ENCODE data around the gene VAT1.

The VAT1 gene

GRCh38 chr17:43043307-43043706 is 21.1 kb upstream of the VAT1 start:
- Histone ChIP-seq H3K4me1 (ENCODE audit: control insufficient read depth, insufficient read depth, low read length, unreplicated experiment) (no peaks in the 10 kb centered on the region), H3K36me3 (ENCODE audit: insufficient read depth, low read length) (peaks cover 7% of the 10 kb centered on the region; the same call in 1 of the 2 replicates), H3K4me3 (ENCODE audit: low read depth, low read length) (no peak overlapping the region), H3K27ac (ENCODE audit: low read depth, low read length) (no peak overlapping the region), H3K27me3 (ENCODE audit: insufficient read depth, low read length) (no peaks in the 10 kb centered on the region), H2AFZ (ENCODE audit: low read length, unreplicated experiment) (no peak overlapping the region), H3K79me2 (ENCODE audit: control insufficient read depth, insufficient read depth, low read length, unreplicated experiment) (no peaks in the 10 kb centered on the region)

- no peak overlapping the region for H3K4me3 ChIP-seq (ENCODE audit: low read depth, low read length)
- H3K4me1 ChIP-seq (ENCODE audit: control insufficient read depth, insufficient read depth, low read length, unreplicated experiment): no peaks in the 10 kb centered on the region
- peaks cover 7% of the 10 kb centered on the region; the same call in 1 of the 2 replicates for H3K36me3 ChIP-seq (ENCODE audit: insufficient read depth, low read length)
- no peaks in the 10 kb centered on the region for H3K27me3 ChIP-seq (ENCODE audit: insufficient read depth, low read length)
- H3K79me2 ChIP-seq (ENCODE audit: control insufficient read depth, insufficient read depth, low read length, unreplicated experiment): no peaks in the 10 kb centered on the region
- no peak overlapping the region for H2AFZ ChIP-seq (ENCODE audit: low read length, unreplicated experiment)
- no peak overlapping the region for H3K27ac ChIP-seq (ENCODE audit: low read depth, low read length)
These were observed 19.9 kb upstream of the VAT1 start for GRCh38 chr17:43042025-43042628.

- H3K36me3 ChIP-seq (ENCODE audit: insufficient read depth, low read length): peaks cover 7% of the 10 kb centered on the region; the same call in 1 of the 2 replicates
- no peak overlapping the region for H3K27ac ChIP-seq (ENCODE audit: low read depth, low read length)
- H2AFZ ChIP-seq (ENCODE audit: low read length, unreplicated experiment): no peak overlapping the region
- H3K79me2 ChIP-seq (ENCODE audit: control insufficient read depth, insufficient read depth, low read length, unreplicated experiment): no peaks in the 10 kb centered on the region
- H3K4me1 ChIP-seq (ENCODE audit: control insufficient read depth, insufficient read depth, low read length, unreplicated experiment): no peaks in the 10 kb centered on the region
- no peak overlapping the region for H3K4me3 ChIP-seq (ENCODE audit: low read depth, low read length)
- no peaks in the 10 kb centered on the region for H3K27me3 ChIP-seq (ENCODE audit: insufficient read depth, low read length)
These were observed 18.5 kb upstream of the VAT1 start for GRCh38 chr17:43040655-43041054.

GRCh38 chr17:43039646-43040045 is 17.5 kb upstream of the VAT1 start:
- Histone ChIP-seq H3K27ac (ENCODE audit: low read depth, low read length) (no peak overlapping the region), H3K79me2 (ENCODE audit: control insufficient read depth, insufficient read depth, low read length, unreplicated experiment) (no peaks in the 10 kb centered on the region), H3K27me3 (ENCODE audit: insufficient read depth, low read length) (no peaks in the 10 kb centered on the region), H3K4me1 (ENCODE audit: control insufficient read depth, insufficient read depth, low read length, unreplicated experiment) (no peaks in the 10 kb centered on the region), H3K4me3 (ENCODE audit: low read depth, low read length) (no peak overlapping the region), H2AFZ (ENCODE audit: low read length, unreplicated experiment) (no peak overlapping the region), H3K36me3 (ENCODE audit: insufficient read depth, low read length) (peaks cover 7% of the 10 kb centered on the region; the same call in 1 of the 2 replicates)

GRCh38 chr17:43034894-43035293 is 12.7 kb upstream of the VAT1 start:
- H3K27me3 ChIP-seq (ENCODE audit: insufficient read depth, low read length): no peaks in the 10 kb centered on the region
- H3K4me3 ChIP-seq (ENCODE audit: low read depth, low read length): no peak overlapping the region
- H2AFZ ChIP-seq (ENCODE audit: low read length, unreplicated experiment): no peak overlapping the region
- H3K4me1 ChIP-seq (ENCODE audit: control insufficient read depth, insufficient read depth, low read length, unreplicated experiment): no peaks in the 10 kb centered on the region
- H3K36me3 ChIP-seq (ENCODE audit: insufficient read depth, low read length): no peaks in the 10 kb centered on the region
- no peak overlapping the region for H3K27ac ChIP-seq (ENCODE audit: low read depth, low read length)
- no peaks in the 10 kb centered on the region for H3K79me2 ChIP-seq (ENCODE audit: control insufficient read depth, insufficient read depth, low read length, unreplicated experiment)

- Histone ChIP-seq H3K79me2 (ENCODE audit: control insufficient read depth, insufficient read depth, low read length, unreplicated experiment) (no peaks in the 10 kb centered on the region), H3K36me3 (ENCODE audit: insufficient read depth, low read length) (no peaks in the 10 kb centered on the region), H2AFZ (ENCODE audit: low read length, unreplicated experiment) (no peak overlapping the region), H3K27ac (ENCODE audit: low read depth, low read length) (no peak overlapping the region), H3K4me1 (ENCODE audit: control insufficient read depth, insufficient read depth, low read length, unreplicated experiment) (no peaks in the 10 kb centered on the region), H3K27me3 (ENCODE audit: insufficient read depth, low read length) (no peaks in the 10 kb centered on the region), H3K4me3 (ENCODE audit: low read depth, low read length) (no peak overlapping the region)
These were observed 12.0 kb upstream of the VAT1 start for GRCh38 chr17:43033948-43034881.

GRCh38 chr17:43031666-43032065 is 9.5 kb upstream of the VAT1 start:
- Histone ChIP-seq H3K4me1 (ENCODE audit: control insufficient read depth, insufficient read depth, low read length, unreplicated experiment) (no peaks in the 10 kb centered on the region), H3K79me2 (ENCODE audit: control insufficient read depth, insufficient read depth, low read length, unreplicated experiment) (no peaks in the 10 kb centered on the region)

GRCh38 chr17:43030137-43030767 is 8.1 kb upstream of the VAT1 start:
- H3K27ac ChIP-seq (ENCODE audit: low read depth, low read length): no peak overlapping the region
- no peaks in the 10 kb centered on the region for H3K36me3 ChIP-seq (ENCODE audit: insufficient read depth, low read length)
- H3K79me2 ChIP-seq (ENCODE audit: control insufficient read depth, insufficient read depth, low read length, unreplicated experiment): no peaks in the 10 kb centered on the region
- no peak overlapping the region for H3K4me3 ChIP-seq (ENCODE audit: low read depth, low read length)
- H3K4me1 ChIP-seq (ENCODE audit: control insufficient read depth, insufficient read depth, low read length, unreplicated experiment): no peaks in the 10 kb centered on the region
- H2AFZ ChIP-seq (ENCODE audit: low read length, unreplicated experiment): no peak overlapping the region
- no peaks in the 10 kb centered on the region; the same call in 1 of the 2 replicates for H3K27me3 ChIP-seq (ENCODE audit: insufficient read depth, low read length)

More at GRCh38 chr17:43031666-43032065, 9.5 kb upstream of the VAT1 start:
- no peak overlapping the region for H3K27ac ChIP-seq (ENCODE audit: low read depth, low read length)
- H2AFZ ChIP-seq (ENCODE audit: low read length, unreplicated experiment): no peak overlapping the region
- no peaks in the 10 kb centered on the region for H3K27me3 ChIP-seq (ENCODE audit: insufficient read depth, low read length)
- H3K4me3 ChIP-seq (ENCODE audit: low read depth, low read length): no peak overlapping the region
- H3K36me3 ChIP-seq (ENCODE audit: insufficient read depth, low read length): no peaks in the 10 kb centered on the region

GRCh38 chr17:43028221-43028861 is 6.2 kb upstream of the VAT1 start:
- Histone ChIP-seq H3K36me3 (ENCODE audit: insufficient read depth, low read length) (no peaks in the 10 kb centered on the region), H3K79me2 (ENCODE audit: control insufficient read depth, insufficient read depth, low read length, unreplicated experiment) (no peaks in the 10 kb centered on the region), H2AFZ (ENCODE audit: low read length, unreplicated experiment) (no peak overlapping the region), H3K4me1 (ENCODE audit: control insufficient read depth, insufficient read depth, low read length, unreplicated experiment) (no peaks in the 10 kb centered on the region), H3K4me3 (ENCODE audit: low read depth, low read length) (no peak overlapping the region), H3K27ac (ENCODE audit: low read depth, low read length) (no peak overlapping the region), H3K27me3 (ENCODE audit: insufficient read depth, low read length) (no peaks in the 10 kb centered on the region; the same call in 1 of the 2 replicates)
